PC-3 (cell line): Measurements from ENCODE around the gene CHRNB2. TPM values are rescaled to one million over a fixed set of nuclear protein-coding genes. Genes with fewer than 3 reads are reported as not detected.
A peak's percentile ranks its signal among the peaks of the same experiment; 100 is the strongest.

Source experiments
- ATAC-seq: fragments of 200-7000 bp; cut with Tn5 transposase; 2 replicates; pipeline ENCODE4 v1.9.1; 2020; ENCODE audit warnings: mild to moderate bottlenecking, moderate library complexity
- BruUV-seq: library from RNA; stranded (reverse); fragments of 400-500 nt; replicated peaks from 2 replicates; lab custom pipeline; 2021; lab: Mats Ljungman, UMichigan
- CTCF ChIA-PET: fragments of 300-600 bp; sonication (Branson Sonifier 250); formaldehyde crosslinking; loops from one replicate; lab custom pipeline; 2022; ENCODE audit warnings: antibody characterized with exemption; lab: Charles Lee
- POLR2A ChIA-PET: fragments of 300-600 bp; sonication (Branson Sonifier 250); formaldehyde crosslinking; loops from one replicate; lab custom pipeline; 2022; ENCODE audit warnings: antibody characterized with exemption; ENCODE audit not compliant: unreplicated experiment; lab: Charles Lee
- DNase-seq: peaks from one replicate; pipeline ENCODE4 v3.0.0-alpha.2; 2015
- H2AFZ ChIP-seq: fragments of 300-600 bp; sonication (generic); 2 replicates; pipeline ENCODE4 v1.6.0; 2016; ENCODE audit warnings: antibody characterized with exemption, low read length
- H3F3A ChIP-seq: fragments of 300-600 bp; sonication (generic); one replicate; pipeline ENCODE4 v1.6.0; 2017; ENCODE audit warnings: antibody characterized with exemption, low read length, control low read depth, mild to moderate bottlenecking; ENCODE audit not compliant: unreplicated experiment
- H3K27ac ChIP-seq: fragments of 300-600 bp; sonication (generic); 2 replicates; pipeline ENCODE4 v1.5.1; 2016; ENCODE audit warnings: mild to moderate bottlenecking, low read length
- H3K27me3 ChIP-seq: fragments of 300-600 bp; sonication (generic); 2 replicates; pipeline ENCODE4 v1.6.1; 2016; ENCODE audit warnings: low read length, mixed read lengths
- H3K36me3 ChIP-seq: fragments of 300-600 bp; sonication (generic); 2 replicates; pipeline ENCODE4 v1.6.1; 2016; ENCODE audit warnings: low read depth, mixed run types, low read length, mixed read lengths
- H3K4me1 ChIP-seq: fragments of 300-600 bp; sonication (generic); 2 replicates; pipeline ENCODE4 v1.5.1; 2016; ENCODE audit warnings: low read length; ENCODE audit not compliant: insufficient read depth
- H3K4me2 ChIP-seq: fragments of 300-600 bp; sonication (generic); 2 replicates; pipeline ENCODE4 v1.6.0; 2016; ENCODE audit warnings: low read length
- H3K4me3 ChIP-seq: fragments of 300-600 bp; sonication (generic); 2 replicates; pipeline ENCODE4 v1.5.1; 2016; ENCODE audit warnings: mild to moderate bottlenecking, low read length, mixed read lengths
- H3K79me2 ChIP-seq: fragments of 300-600 bp; sonication (generic); 2 replicates; pipeline ENCODE4 v1.6.1; 2017; ENCODE audit warnings: low read length, mixed read lengths
- H3K9ac ChIP-seq: fragments of 300-600 bp; sonication (generic); 2 replicates; pipeline ENCODE4 v1.6.0; 2016; ENCODE audit warnings: mild to moderate bottlenecking, low read length
- H3K9me2 ChIP-seq: fragments of 300-600 bp; sonication (generic); replicated peaks from 2 replicates; pipeline ENCODE4 v1.6.1; 2016; ENCODE audit warnings: mixed run types, low read length, mixed read lengths
- H3K9me3 ChIP-seq: fragments of 300-600 bp; sonication (generic); 2 replicates; pipeline ENCODE4 v1.6.1; 2016; ENCODE audit warnings: low read length, mixed read lengths
- H4K20me1 ChIP-seq: fragments of 300-600 bp; sonication (generic); 2 replicates; pipeline ENCODE4 v1.6.1; 2016; ENCODE audit warnings: low read length, mixed read lengths
- EZH2 ChIP-seq: fragments of 300-600 bp; sonication (generic); IDR thresholded peaks from one replicate; pipeline ENCODE4 v1.6.1; 2017; ENCODE audit warnings: antibody characterized with exemption, mild to moderate bottlenecking, low read length; ENCODE audit not compliant: unreplicated experiment
- EZH2phosphoT487 ChIP-seq: fragments of 300-600 bp; sonication (generic); IDR thresholded peaks from 2 replicates; pipeline ENCODE4 v1.6.1; 2018; ENCODE audit warnings: mild to moderate bottlenecking, antibody characterized with exemption, low read length, borderline replicate concordance
- intact Hi-C: fragments of 100-400 bp; cut with micrococcal nuclease; formaldehyde crosslinking; loops from 2 replicates; pipeline ENCODE4 v1.9.0; 2023
- total RNA-seq: library from RNA; depleted of rRNA; stranded (reverse); fragments of >200 nt; gene quantifications from 2 replicates; pipeline ENCODE4 v1.2.3, GENCODE V29; 2014
- TF ChIP-seq, protein P1 (sequence below): fragments of 300-600 bp; sonication (generic); conservative IDR thresholded peaks from 2 replicates; pipeline ENCODE4 v1.5.1; 2017; ENCODE audit warnings: antibody characterized with exemption, low read depth, mild to moderate bottlenecking, low read length

CHRNB2 gene
- total RNA-seq, 1 experiment from 2014 or later, result not detected

DNA sequence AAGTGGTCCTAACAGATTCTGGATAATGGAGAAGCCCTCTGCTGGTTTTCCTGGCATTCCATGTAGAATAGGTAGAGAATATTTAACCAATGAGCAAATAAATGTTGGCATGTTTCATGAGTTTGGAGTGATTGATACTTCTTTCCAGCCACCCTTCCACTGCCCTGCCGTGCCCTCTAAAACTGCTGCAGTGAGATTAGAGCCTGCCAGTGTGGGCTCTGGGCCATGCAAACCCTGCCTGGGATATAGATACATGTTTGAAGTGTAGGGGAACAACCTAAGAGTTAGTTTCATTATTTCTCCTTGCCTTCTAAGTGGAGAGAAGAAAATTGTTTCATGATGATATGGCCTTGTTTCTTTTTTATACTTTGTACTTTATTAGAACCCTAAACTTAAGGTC is 19.6 kb upstream of the CHRNB2 start:
- BruUV-seq, result no TSS peak
- H3K4me2 ChIP-seq, result no peak overlapping the region
- H3K27me3 ChIP-seq, result no peaks in the 10 kb centered on the region
- no peaks in the 10 kb centered on the region for H3K79me2 ChIP-seq
- no peak overlapping the region for H2AFZ ChIP-seq
- POLR2A ChIA-PET, result no interaction called here
- 0 out of 2 replicates have a peak, but pooled peaks cover 4% of the 10 kb centered on the region for H4K20me1 ChIP-seq
- intact Hi-C loops, result no loop called here
- no peaks in the 10 kb centered on the region for H3K9me2 ChIP-seq
- CTCF ChIA-PET, result no interaction called here
- H3K4me1 ChIP-seq, result no peaks in the 10 kb centered on the region
- H3K9ac ChIP-seq, result no peak overlapping the region
- no peak overlapping the region for H3K27ac ChIP-seq
- H3K36me3 ChIP-seq, result peaks cover 37% of the 10 kb centered on the region
- H3K9me3 ChIP-seq, result no peaks in the 10 kb centered on the region
- ATAC-seq (no peak), DNase-seq (no peak)
- TF ChIP-seq EZH2phosphoT487 (no peak), EZH2 (no peak)
- TF ChIP-seq, protein P1, sequence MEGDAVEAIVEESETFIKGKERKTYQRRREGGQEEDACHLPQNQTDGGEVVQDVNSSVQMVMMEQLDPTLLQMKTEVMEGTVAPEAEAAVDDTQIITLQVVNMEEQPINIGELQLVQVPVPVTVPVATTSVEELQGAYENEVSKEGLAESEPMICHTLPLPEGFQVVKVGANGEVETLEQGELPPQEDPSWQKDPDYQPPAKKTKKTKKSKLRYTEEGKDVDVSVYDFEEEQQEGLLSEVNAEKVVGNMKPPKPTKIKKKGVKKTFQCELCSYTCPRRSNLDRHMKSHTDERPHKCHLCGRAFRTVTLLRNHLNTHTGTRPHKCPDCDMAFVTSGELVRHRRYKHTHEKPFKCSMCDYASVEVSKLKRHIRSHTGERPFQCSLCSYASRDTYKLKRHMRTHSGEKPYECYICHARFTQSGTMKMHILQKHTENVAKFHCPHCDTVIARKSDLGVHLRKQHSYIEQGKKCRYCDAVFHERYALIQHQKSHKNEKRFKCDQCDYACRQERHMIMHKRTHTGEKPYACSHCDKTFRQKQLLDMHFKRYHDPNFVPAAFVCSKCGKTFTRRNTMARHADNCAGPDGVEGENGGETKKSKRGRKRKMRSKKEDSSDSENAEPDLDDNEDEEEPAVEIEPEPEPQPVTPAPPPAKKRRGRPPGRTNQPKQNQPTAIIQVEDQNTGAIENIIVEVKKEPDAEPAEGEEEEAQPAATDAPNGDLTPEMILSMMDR, result no peak
- no peaks in the 10 kb centered on the region for H3F3A ChIP-seq
- no peak overlapping the region for H3K4me3 ChIP-seq

DNA sequence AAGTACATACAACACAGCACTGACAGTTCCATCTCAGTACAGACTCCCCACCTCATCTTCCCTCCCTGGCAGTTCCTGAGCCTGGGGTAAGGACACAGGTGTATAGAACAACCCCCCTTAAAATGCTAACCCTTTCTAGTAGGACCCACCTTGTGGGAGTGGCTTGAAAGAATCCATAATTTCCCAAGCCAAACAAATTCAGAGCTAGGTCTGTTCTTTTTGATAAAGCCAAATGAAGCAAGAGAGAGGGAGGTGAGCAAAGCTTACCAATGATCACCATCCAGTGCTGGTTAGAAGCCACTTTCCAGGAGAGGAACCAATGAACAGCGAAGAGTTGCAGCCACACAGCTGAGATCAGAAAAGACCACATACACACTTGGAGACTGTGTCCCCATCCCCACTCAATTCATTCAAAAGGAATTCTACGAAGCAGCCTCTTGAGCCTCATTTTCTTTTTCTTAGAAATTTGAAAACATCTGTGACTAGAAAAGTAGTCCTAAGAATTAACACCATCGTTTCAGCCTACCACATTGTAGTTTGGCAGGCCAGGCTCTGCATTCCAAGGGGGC is 18.3 kb upstream of the CHRNB2 start:
- no peaks in the 10 kb centered on the region for H3K9me2 ChIP-seq
- no peaks in the 10 kb centered on the region for H3K27me3 ChIP-seq
- 0 out of 2 replicates have a peak, but pooled peaks cover 10% of the 10 kb centered on the region for H4K20me1 ChIP-seq
- H3K36me3 ChIP-seq, result peaks cover 50% of the 10 kb centered on the region
- POLR2A ChIA-PET, result no interaction called here
- intact Hi-C loops, result no loop called here
- H3K4me1 ChIP-seq, result no peaks in the 10 kb centered on the region
- no peak overlapping the region for H3K4me2 ChIP-seq
- TF ChIP-seq, protein P1, result no peak
- TF ChIP-seq EZH2, result no peak
- TF ChIP-seq EZH2phosphoT487, result no peak
- H3K27ac ChIP-seq, result no peak overlapping the region
- no peaks in the 10 kb centered on the region for H3K9me3 ChIP-seq
- no peak overlapping the region for H3K9ac ChIP-seq
- H3K4me3 ChIP-seq, result no peak overlapping the region
- no peaks in the 10 kb centered on the region for H3K79me2 ChIP-seq
- ATAC-seq (no peak), DNase-seq (no peak)
- H2AFZ ChIP-seq, result no peak overlapping the region
- CTCF ChIA-PET, result interaction anchor here (0.6 kb wide), 1 partner anchor 32 kb away, joined by 6 read pairs; no protein-coding TSS in a partner anchor
- BruUV-seq, result no TSS peak
- no peaks in the 10 kb centered on the region for H3F3A ChIP-seq

DNA sequence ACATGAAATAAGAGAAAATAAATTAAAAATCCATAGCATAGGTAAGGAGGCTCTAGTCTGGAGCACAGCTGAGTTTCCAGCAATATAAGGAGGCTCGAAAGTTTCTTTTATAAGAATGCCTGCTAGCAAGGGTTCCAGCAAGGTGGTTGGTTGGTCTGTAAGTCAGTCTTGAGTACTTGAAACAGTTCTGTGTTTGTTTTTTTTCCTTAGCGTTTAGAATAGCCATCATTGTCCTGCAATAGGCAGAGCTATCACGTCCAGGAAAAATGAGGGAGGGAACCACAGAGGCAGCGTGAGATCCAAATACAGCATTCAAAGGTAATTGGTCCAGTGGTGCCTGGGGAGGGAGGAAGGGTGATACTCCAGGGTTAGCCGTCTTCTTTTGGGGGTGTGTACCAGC is 17.5 kb upstream of the CHRNB2 start:
- H2AFZ ChIP-seq, result no peak overlapping the region
- no peak overlapping the region for H3K4me3 ChIP-seq
- H3K36me3 ChIP-seq, result peaks cover 58% of the 10 kb centered on the region
- H3K9me2 ChIP-seq, result no peaks in the 10 kb centered on the region
- no peaks in the 10 kb centered on the region for H3F3A ChIP-seq
- ATAC-seq (no peak), DNase-seq (no peak)
- H4K20me1 ChIP-seq, result 0 out of 2 replicates have a peak, but pooled peaks cover 10% of the 10 kb centered on the region
- no peak overlapping the region for H3K4me2 ChIP-seq
- no peak overlapping the region for H3K27ac ChIP-seq
- CTCF ChIA-PET, result no interaction called here
- POLR2A ChIA-PET, result no interaction called here
- TF ChIP-seq, protein P1, result no peak
- TF ChIP-seq EZH2, result no peak
- no peak for TF ChIP-seq EZH2phosphoT487
- TSS peak; percentile 23 for BruUV-seq
- H3K4me1 ChIP-seq, result no peaks in the 10 kb centered on the region
- H3K9me3 ChIP-seq, result no peaks in the 10 kb centered on the region
- peaks cover 7% of the 10 kb centered on the region; the same call in 1 of the 2 replicates for H3K79me2 ChIP-seq
- H3K9ac ChIP-seq, result no peak overlapping the region
- intact Hi-C loops, result no loop called here
- no peaks in the 10 kb centered on the region for H3K27me3 ChIP-seq
